Measurements from ENCODE around the gene CKMT1A.

GRCh38 chr15:43648649-43649429 is 44.8 kb upstream of the CKMT1A start, which contains the start of gene CATSPER2:
- TF ChIP-seq CTCF (IDR thresholded peaks at IDR 0.05) = no peak
- no peak for TF ChIP-seq EZH2 (IDR thresholded peaks at IDR 0.05)
- TF ChIP-seq EZH2phosphoT487 (IDR thresholded peaks at IDR 0.05) = no peak

Measured in neural progenitor cell (in vitro differentiated cells).